ENCODE measurements around the gene MVK. TPM values are rescaled to one million over a fixed set of nuclear protein-coding genes. Genes with fewer than 3 reads are reported as not detected.

MVK gene
- polyA plus RNA-seq, 1 donor (not counting 4 experiments of a cell fraction or from before 2014, with no cell fraction given), result 26.7 TPM

- dilution Hi-C loops (cut with MboI; ENCODE audit: extremely low pct_ligation_motif_present, low sequenced_read_pairs), result no loop called here
- H3K9me3 ChIP-seq (ENCODE audit: control insufficient read depth, low read depth, low read length), result no peaks in the 10 kb centered on the region
- H3K4me1 ChIP-seq (ENCODE audit: control insufficient read depth, extremely low read depth, insufficient read depth, low read length), result peaks cover 17% of the 10 kb centered on the region
- peaks cover 21% of the 10 kb centered on the region for H3K79me2 ChIP-seq (ENCODE audit: control insufficient read depth, insufficient read depth, low read length)
- no peaks in the 10 kb centered on the region for H3K9me1 ChIP-seq (ENCODE audit: control insufficient read depth, extremely low read depth, insufficient read depth, low read length)
- H3K9ac ChIP-seq (ENCODE audit: control insufficient read depth, extremely low read depth, insufficient read depth, low read length), result peak overlapping the region; percentile 77
- H3K36me3 ChIP-seq (ENCODE audit: control insufficient read depth in 2 of 2, extremely low read depth in 1 of 2, insufficient read depth in 2 of 2, low read length in 2 of 2), result peaks cover 18 to 23% of the 10 kb centered on the region in 2 experiments
- no peaks in the 10 kb centered on the region for H4K20me1 ChIP-seq (ENCODE audit: control insufficient read depth, extremely low read depth, insufficient read depth, low read length)
- no peak overlapping the region for H2AFZ ChIP-seq (ENCODE audit: control insufficient read depth, low read length)
- FAIRE-seq (no peak), DNase-seq (ENCODE audit: low read depth, low spot score) (no peak)
- H3K27me3 ChIP-seq (ENCODE audit: control insufficient read depth, extremely low read depth, insufficient read depth, low read length), result no peaks in the 10 kb centered on the region
- H3K4me2 ChIP-seq (ENCODE audit: control insufficient read depth, extremely low read depth, insufficient read depth, low read depth, low read length), result peak overlapping the region; percentile 87
- H3K4me3 ChIP-seq (ENCODE audit: control insufficient read depth in 2 of 3, extremely low read depth in 1 of 3, insufficient read depth in 2 of 3, low read depth in 1 of 3, low read length in 3 of 3), result peak overlapping the region; percentile 55 to 71 (median 59)
- peak overlapping the region; percentile 52 for H3K27ac ChIP-seq (ENCODE audit: control insufficient read depth, insufficient read depth, low read length)
- TF ChIP-seq EZH2 (IDR thresholded peaks at IDR 0.05; ENCODE audit: low read length) (no peak), CTCF (optimal IDR thresholded peaks at IDR 0.05 in 1 of 3, IDR thresholded peaks at IDR 0.05 in 1 of 3, conservative IDR thresholded peaks at IDR 0.05 in 1 of 3; ENCODE audit: extremely low read depth in 1 of 3, insufficient read depth in 2 of 3, low read length in 3 of 3) (no peak)
These were observed 1.1 kb upstream of the MVK start for GRCh38 chr12:109572506-109572845.

- peak overlapping the region; percentile 93 for H3K4me2 ChIP-seq (ENCODE audit: control insufficient read depth, extremely low read depth, insufficient read depth, low read depth, low read length)
- H3K79me2 ChIP-seq (ENCODE audit: control insufficient read depth, insufficient read depth, low read length), result peaks cover 21% of the 10 kb centered on the region
- no peak for TF ChIP-seq CTCF (optimal IDR thresholded peaks at IDR 0.05 in 1 of 3, IDR thresholded peaks at IDR 0.05 in 1 of 3, conservative IDR thresholded peaks at IDR 0.05 in 1 of 3; ENCODE audit: extremely low read depth in 1 of 3, insufficient read depth in 2 of 3, low read length in 3 of 3)
- no peak for TF ChIP-seq EZH2 (IDR thresholded peaks at IDR 0.05; ENCODE audit: low read length)
- peak overlapping the region; percentile 66 for H3K27ac ChIP-seq (ENCODE audit: control insufficient read depth, insufficient read depth, low read length)
- FAIRE-seq, result no peak
- H3K27me3 ChIP-seq (ENCODE audit: control insufficient read depth, extremely low read depth, insufficient read depth, low read length), result no peaks in the 10 kb centered on the region
- H3K4me1 ChIP-seq (ENCODE audit: control insufficient read depth, extremely low read depth, insufficient read depth, low read length), result peaks cover 17% of the 10 kb centered on the region
- H2AFZ ChIP-seq (ENCODE audit: control insufficient read depth, low read length), result peak overlapping the region; percentile 75
- DNase-seq (ENCODE audit: low read depth, low spot score), result no peak
- peak overlapping the region; percentile 75 for H3K9ac ChIP-seq (ENCODE audit: control insufficient read depth, extremely low read depth, insufficient read depth, low read length)
- H3K9me1 ChIP-seq (ENCODE audit: control insufficient read depth, extremely low read depth, insufficient read depth, low read length), result no peaks in the 10 kb centered on the region
- H3K4me3 ChIP-seq (ENCODE audit: control insufficient read depth in 2 of 3, extremely low read depth in 1 of 3, insufficient read depth in 2 of 3, low read depth in 1 of 3, low read length in 3 of 3), result peak overlapping the region; percentile 59 to 78 (median 72)
- H3K9me3 ChIP-seq (ENCODE audit: control insufficient read depth, low read depth, low read length), result no peaks in the 10 kb centered on the region
- H3K36me3 ChIP-seq (ENCODE audit: control insufficient read depth in 2 of 2, extremely low read depth in 1 of 2, insufficient read depth in 2 of 2, low read length in 2 of 2), result peaks cover 15 to 23% of the 10 kb centered on the region in 2 experiments
- dilution Hi-C loops (cut with MboI; ENCODE audit: extremely low pct_ligation_motif_present, low sequenced_read_pairs), result no loop called here
- H4K20me1 ChIP-seq (ENCODE audit: control insufficient read depth, extremely low read depth, insufficient read depth, low read length), result no peaks in the 10 kb centered on the region
These were observed 285 bp downstream of the MVK start for GRCh38 chr12:109573914-109574244.
